A549 (cell line): ENCODE data around the gene SLC17A8.

Source experiments
- CEBPB ChIP-seq, 2 experiments: fragments of >200 bp in 1 of 2; sonication (Bioruptor Twin) in 1 of 2; formaldehyde crosslinking in 1 of 2; IDR thresholded peaks; 2 replicates each; pipeline ENCODE4 v1.6.1; 2012 to 2016
- MAZ ChIP-seq: fragments of 150-350 bp; IDR thresholded peaks from 2 replicates; pipeline ENCODE4 v1.6.1; 2014; ENCODE audit warnings: antibody characterized with exemption, low read depth, low read length, borderline replicate concordance
- POLR2A ChIP-seq: IDR thresholded peaks from 2 replicates; pipeline ENCODE4 v1.6.1; 2012; ENCODE audit warnings: mild to moderate bottlenecking, low read length
- TF ChIP-seq, protein P1 (sequence below): fragments of >200 bp; sonication (Bioruptor Twin); formaldehyde crosslinking; IDR thresholded peaks from 3 replicates; pipeline ENCODE4 v1.5.1; 2016

DNA sequence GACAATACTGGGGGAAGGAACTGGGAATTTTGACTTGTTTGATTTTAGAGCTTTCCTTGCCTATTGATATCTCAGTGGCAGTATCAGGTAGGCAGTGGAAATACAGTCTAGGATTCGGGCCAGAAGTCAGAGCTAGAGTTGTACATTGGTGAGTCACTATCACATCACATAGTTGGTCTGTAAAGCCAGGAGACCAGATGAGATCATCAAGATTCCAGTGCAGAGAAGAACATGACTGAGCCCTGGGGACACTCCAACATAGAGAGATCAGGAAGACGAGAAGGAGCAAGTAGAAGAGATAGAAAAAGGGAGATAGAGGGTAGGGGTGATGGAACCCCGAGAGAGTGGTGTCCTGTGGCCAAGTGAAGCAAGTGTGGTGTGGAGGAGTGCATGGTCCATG is 70.2 kb downstream of the SLC17A8 start:
- TF ChIP-seq CEBPB (IDR thresholded peaks at IDR 0.05) (no peak), MAZ (no peak), POLR2A (no peak)
- TF ChIP-seq, protein P1, sequence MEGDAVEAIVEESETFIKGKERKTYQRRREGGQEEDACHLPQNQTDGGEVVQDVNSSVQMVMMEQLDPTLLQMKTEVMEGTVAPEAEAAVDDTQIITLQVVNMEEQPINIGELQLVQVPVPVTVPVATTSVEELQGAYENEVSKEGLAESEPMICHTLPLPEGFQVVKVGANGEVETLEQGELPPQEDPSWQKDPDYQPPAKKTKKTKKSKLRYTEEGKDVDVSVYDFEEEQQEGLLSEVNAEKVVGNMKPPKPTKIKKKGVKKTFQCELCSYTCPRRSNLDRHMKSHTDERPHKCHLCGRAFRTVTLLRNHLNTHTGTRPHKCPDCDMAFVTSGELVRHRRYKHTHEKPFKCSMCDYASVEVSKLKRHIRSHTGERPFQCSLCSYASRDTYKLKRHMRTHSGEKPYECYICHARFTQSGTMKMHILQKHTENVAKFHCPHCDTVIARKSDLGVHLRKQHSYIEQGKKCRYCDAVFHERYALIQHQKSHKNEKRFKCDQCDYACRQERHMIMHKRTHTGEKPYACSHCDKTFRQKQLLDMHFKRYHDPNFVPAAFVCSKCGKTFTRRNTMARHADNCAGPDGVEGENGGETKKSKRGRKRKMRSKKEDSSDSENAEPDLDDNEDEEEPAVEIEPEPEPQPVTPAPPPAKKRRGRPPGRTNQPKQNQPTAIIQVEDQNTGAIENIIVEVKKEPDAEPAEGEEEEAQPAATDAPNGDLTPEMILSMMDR: no peak
